ENCODE data around the gene MEGF11.

Gene MEGF11

GRCh38 chr15:66161575-66162118, 91.9 kb downstream of the MEGF11 start:
- Histone ChIP-seq H3K36me3 (ENCODE audit: insufficient read depth, low read length) (no peaks in the 10 kb centered on the region), H3K27me3 (ENCODE audit: control insufficient read depth in 1 of 2, insufficient read depth in 2 of 2, low read length in 2 of 2) (no peaks in the 10 kb centered on the region), H3K4me1 (ENCODE audit: insufficient read depth, low read length) (no peaks in the 10 kb centered on the region), H3K9me3 (ENCODE audit: low read length) (no peaks in the 10 kb centered on the region), H3K9ac (ENCODE audit: low read length) (no peak overlapping the region), H3K4me3 (ENCODE audit: low read depth in 1 of 2, low read length in 2 of 2) (no peak overlapping the region), H3K27ac (ENCODE audit: low read depth, low read length) (no peak overlapping the region)

- Histone ChIP-seq H3K27ac (ENCODE audit: low read depth, low read length) (no peak overlapping the region), H3K9me3 (ENCODE audit: low read length) (no peaks in the 10 kb centered on the region), H3K4me1 (ENCODE audit: insufficient read depth, low read length) (no peaks in the 10 kb centered on the region), H3K4me3 (ENCODE audit: low read depth in 1 of 2, low read length in 2 of 2) (no peak overlapping the region), H3K9ac (ENCODE audit: low read length) (no peak overlapping the region), H3K27me3 (ENCODE audit: control insufficient read depth in 1 of 2, insufficient read depth in 2 of 2, low read length in 2 of 2) (no peaks in the 10 kb centered on the region), H3K36me3 (ENCODE audit: insufficient read depth, low read length) (no peaks in the 10 kb centered on the region)
Observed at GRCh38 chr15:66161108-66161507, 92.4 kb downstream of the MEGF11 start.

GRCh38 chr15:66157507-66157906, 96.0 kb downstream of the MEGF11 start:
- Histone ChIP-seq H3K4me3 (ENCODE audit: low read depth in 1 of 2, low read length in 2 of 2) (no peak overlapping the region), H3K4me1 (ENCODE audit: insufficient read depth, low read length) (no peaks in the 10 kb centered on the region), H3K27ac (ENCODE audit: low read depth, low read length) (no peak overlapping the region), H3K9ac (ENCODE audit: low read length) (no peak overlapping the region), H3K36me3 (ENCODE audit: insufficient read depth, low read length) (no peaks in the 10 kb centered on the region), H3K27me3 (ENCODE audit: control insufficient read depth in 1 of 2, insufficient read depth in 2 of 2, low read length in 2 of 2) (no peaks in the 10 kb centered on the region), H3K9me3 (ENCODE audit: low read length) (no peaks in the 10 kb centered on the region)

- H3K36me3 ChIP-seq (ENCODE audit: insufficient read depth, low read length) = no peaks in the 10 kb centered on the region
Observed at GRCh38 chr15:66156310-66156975, 97.1 kb downstream of the MEGF11 start.

GRCh38 chr15:66155065-66155464, 98.5 kb downstream of the MEGF11 start:
- Histone ChIP-seq H3K27ac (ENCODE audit: low read depth, low read length) (no peak overlapping the region), H3K9ac (ENCODE audit: low read length) (no peak overlapping the region), H3K9me3 (ENCODE audit: low read length) (no peaks in the 10 kb centered on the region), H3K36me3 (ENCODE audit: insufficient read depth, low read length) (no peaks in the 10 kb centered on the region), H3K4me3 (ENCODE audit: low read depth in 1 of 2, low read length in 2 of 2) (no peak overlapping the region), H3K4me1 (ENCODE audit: insufficient read depth, low read length) (no peaks in the 10 kb centered on the region), H3K27me3 (ENCODE audit: control insufficient read depth in 1 of 2, insufficient read depth in 2 of 2, low read length in 2 of 2) (no peaks in the 10 kb centered on the region)

More at GRCh38 chr15:66156310-66156975, 97.1 kb downstream of the MEGF11 start:
- H3K27ac ChIP-seq (ENCODE audit: low read depth, low read length) = no peak overlapping the region
- H3K27me3 ChIP-seq (ENCODE audit: control insufficient read depth in 1 of 2, insufficient read depth in 2 of 2, low read length in 2 of 2) = no peaks in the 10 kb centered on the region
- H3K9ac ChIP-seq (ENCODE audit: low read length) = no peak overlapping the region
- no peak overlapping the region for H3K4me3 ChIP-seq (ENCODE audit: low read depth in 1 of 2, low read length in 2 of 2)
- H3K4me1 ChIP-seq (ENCODE audit: insufficient read depth, low read length) = no peaks in the 10 kb centered on the region
- H3K9me3 ChIP-seq (ENCODE audit: low read length) = no peaks in the 10 kb centered on the region

GRCh38 chr15:66154581-66154980, 99.0 kb downstream of the MEGF11 start:
- no peaks in the 10 kb centered on the region for H3K36me3 ChIP-seq (ENCODE audit: insufficient read depth, low read length)
- H3K27ac ChIP-seq (ENCODE audit: low read depth, low read length) = no peak overlapping the region
- H3K9ac ChIP-seq (ENCODE audit: low read length) = no peak overlapping the region
- H3K27me3 ChIP-seq (ENCODE audit: control insufficient read depth in 1 of 2, insufficient read depth in 2 of 2, low read length in 2 of 2) = no peaks in the 10 kb centered on the region
- H3K4me1 ChIP-seq (ENCODE audit: insufficient read depth, low read length) = no peaks in the 10 kb centered on the region
- no peak overlapping the region for H3K4me3 ChIP-seq (ENCODE audit: low read depth in 1 of 2, low read length in 2 of 2)
- H3K9me3 ChIP-seq (ENCODE audit: low read length) = no peaks in the 10 kb centered on the region

GRCh38 chr15:66153549-66154415, 99.8 kb downstream of the MEGF11 start:
- Histone ChIP-seq H3K36me3 (ENCODE audit: insufficient read depth, low read length) (no peaks in the 10 kb centered on the region), H3K27ac (ENCODE audit: low read depth, low read length) (no peak overlapping the region), H3K27me3 (ENCODE audit: control insufficient read depth in 1 of 2, insufficient read depth in 2 of 2, low read length in 2 of 2) (no peaks in the 10 kb centered on the region), H3K4me1 (ENCODE audit: insufficient read depth, low read length) (no peaks in the 10 kb centered on the region), H3K9ac (ENCODE audit: low read length) (no peak overlapping the region), H3K9me3 (ENCODE audit: low read length) (no peaks in the 10 kb centered on the region), H3K4me3 (ENCODE audit: low read depth in 1 of 2, low read length in 2 of 2) (no peak overlapping the region)

GRCh38 chr15:66152650-66153049, 100.9 kb downstream of the MEGF11 start:
- Histone ChIP-seq H3K4me3 (ENCODE audit: low read depth in 1 of 2, low read length in 2 of 2) (no peak overlapping the region), H3K36me3 (ENCODE audit: insufficient read depth, low read length) (no peaks in the 10 kb centered on the region), H3K27ac (ENCODE audit: low read depth, low read length) (no peak overlapping the region), H3K27me3 (ENCODE audit: control insufficient read depth in 1 of 2, insufficient read depth in 2 of 2, low read length in 2 of 2) (no peaks in the 10 kb centered on the region), H3K4me1 (ENCODE audit: insufficient read depth, low read length) (no peaks in the 10 kb centered on the region), H3K9me3 (ENCODE audit: low read length) (no peaks in the 10 kb centered on the region), H3K9ac (ENCODE audit: low read length) (no peak overlapping the region)

- Histone ChIP-seq H3K27me3 (ENCODE audit: control insufficient read depth in 1 of 2, insufficient read depth in 2 of 2, low read length in 2 of 2) (no peaks in the 10 kb centered on the region), H3K27ac (ENCODE audit: low read depth, low read length) (no peak overlapping the region), H3K9ac (ENCODE audit: low read length) (no peak overlapping the region), H3K4me1 (ENCODE audit: insufficient read depth, low read length) (no peaks in the 10 kb centered on the region), H3K9me3 (ENCODE audit: low read length) (no peaks in the 10 kb centered on the region), H3K36me3 (ENCODE audit: insufficient read depth, low read length) (no peaks in the 10 kb centered on the region), H3K4me3 (ENCODE audit: low read depth in 1 of 2, low read length in 2 of 2) (no peak overlapping the region)
Observed at GRCh38 chr15:66151809-66152208, 101.7 kb downstream of the MEGF11 start.

GRCh38 chr15:66149871-66150270, 103.7 kb downstream of the MEGF11 start:
- Histone ChIP-seq H3K4me1 (ENCODE audit: insufficient read depth, low read length) (no peaks in the 10 kb centered on the region), H3K9ac (ENCODE audit: low read length) (no peak overlapping the region), H3K4me3 (ENCODE audit: low read depth in 1 of 2, low read length in 2 of 2) (no peak overlapping the region), H3K9me3 (ENCODE audit: low read length) (no peaks in the 10 kb centered on the region), H3K27ac (ENCODE audit: low read depth, low read length) (no peak overlapping the region), H3K36me3 (ENCODE audit: insufficient read depth, low read length) (no peaks in the 10 kb centered on the region), H3K27me3 (ENCODE audit: control insufficient read depth in 1 of 2, insufficient read depth in 2 of 2, low read length in 2 of 2) (no peaks in the 10 kb centered on the region)

GRCh38 chr15:66148187-66148586, 105.4 kb downstream of the MEGF11 start:
- Histone ChIP-seq H3K36me3 (ENCODE audit: insufficient read depth, low read length) (no peaks in the 10 kb centered on the region), H3K4me3 (ENCODE audit: low read depth in 1 of 2, low read length in 2 of 2) (no peak overlapping the region), H3K9me3 (ENCODE audit: low read length) (no peaks in the 10 kb centered on the region), H3K9ac (ENCODE audit: low read length) (no peak overlapping the region), H3K4me1 (ENCODE audit: insufficient read depth, low read length) (no peaks in the 10 kb centered on the region), H3K27me3 (ENCODE audit: control insufficient read depth in 1 of 2, insufficient read depth in 2 of 2, low read length in 2 of 2) (no peaks in the 10 kb centered on the region), H3K27ac (ENCODE audit: low read depth, low read length) (no peak overlapping the region)

All from muscle layer of colon (tissue), 2 donors.